Mesenchymal stem cell (in vitro differentiated cells and primary cell): ENCODE results near the gene ANKRD13D.
A peak's percentile ranks its signal among the peaks of the same experiment; 100 is the strongest.

ENCODE experiments used
- DNase-seq: peaks from one replicate; pipeline ENCODE4 v3.0.0-alpha.2; 2013
- H2AFZ ChIP-seq: one replicate; pipeline ENCODE4 v1.6.1; 2013; ENCODE audit warnings: low read depth, mild to moderate bottlenecking, control low read depth, inconsistent platforms, low read length, moderate library complexity
- H2AK5ac ChIP-seq: 2 replicates; pipeline ENCODE4 v1.6.1; 2013; ENCODE audit warnings: low read length, moderate library complexity, mild to moderate bottlenecking, inconsistent platforms; ENCODE audit not compliant: severe bottlenecking
- H2BK120ac ChIP-seq: one replicate; pipeline ENCODE4 v1.6.1; 2013; ENCODE audit warnings: low read depth, mild to moderate bottlenecking, inconsistent platforms, low read length, moderate library complexity
- H2BK12ac ChIP-seq, 2 experiments: one replicate each; pipeline ENCODE4 v1.6.1; 2013; ENCODE audit warnings: inconsistent platforms in 2 of 2, low read length in 2 of 2, mild to moderate bottlenecking in 2 of 2, moderate library complexity in 2 of 2, control low read depth in 1 of 2
- H2BK15ac ChIP-seq: one replicate; pipeline ENCODE4 v1.6.1; 2013; ENCODE audit warnings: mild to moderate bottlenecking, low read depth, inconsistent platforms; ENCODE audit not compliant: poor library complexity, severe bottlenecking
- H2BK5ac ChIP-seq: 2 replicates; pipeline ENCODE4 v1.6.1; 2013; ENCODE audit warnings: low read depth, mild to moderate bottlenecking, low read length, control low read depth, inconsistent platforms; ENCODE audit not compliant: poor library complexity, severe bottlenecking
- H3K14ac ChIP-seq, 2 experiments: one replicate each; pipeline ENCODE4 v1.6.1; 2013; ENCODE audit warnings: inconsistent platforms in 2 of 2, low read length in 2 of 2, control low read depth in 1 of 2, mild to moderate bottlenecking in 1 of 2, moderate library complexity in 1 of 2
- H3K18ac ChIP-seq, 2 experiments: one replicate each; pipeline ENCODE4 v1.6.1; 2013; ENCODE audit warnings: inconsistent platforms in 2 of 2, low read length in 2 of 2, control low read depth in 1 of 2, low read depth in 1 of 2, mild to moderate bottlenecking in 1 of 2
- H3K23ac ChIP-seq, 2 experiments: one replicate each; pipeline ENCODE4 v1.6.1; 2013; ENCODE audit warnings: inconsistent platforms in 2 of 2, low read length in 2 of 2, mild to moderate bottlenecking in 2 of 2, moderate library complexity in 2 of 2, control low read depth in 1 of 2
- H3K27ac ChIP-seq: 2 replicates; pipeline ENCODE4 v1.5.1; 2013; ENCODE audit warnings: mild to moderate bottlenecking, moderate library complexity, low read length, control low read depth, inconsistent platforms; ENCODE audit not compliant: poor library complexity, severe bottlenecking
- H3K27me3 ChIP-seq, 2 experiments: 2 replicates each; pipeline versions ENCODE4 v1.6.1 to v1.7.0; 2013; ENCODE audit warnings: low read length in 2 of 2, mild to moderate bottlenecking in 2 of 2, moderate library complexity in 2 of 2, control low read depth in 1 of 2, inconsistent platforms in 1 of 2; ENCODE audit not compliant: control insufficient read depth in 1 of 2, insufficient read depth in 1 of 2
- H3K36me3 ChIP-seq, 2 experiments: 2 replicates each; pipeline versions ENCODE4 v1.6.1 to v1.7.0; 2013; ENCODE audit warnings: low read length in 2 of 2, control low read depth in 1 of 2, inconsistent platforms in 1 of 2, low read depth in 1 of 2, mild to moderate bottlenecking in 1 of 2; ENCODE audit not compliant: insufficient read depth in 2 of 2, control insufficient read depth in 1 of 2
- H3K4ac ChIP-seq, 2 experiments: one replicate each; pipeline ENCODE4 v1.6.1; 2013; ENCODE audit warnings: inconsistent platforms in 2 of 2, low read length in 2 of 2, mild to moderate bottlenecking in 2 of 2, moderate library complexity in 2 of 2, control low read depth in 1 of 2, low read depth in 1 of 2
- H3K4me1 ChIP-seq: 2 replicates; pipeline ENCODE4 v1.6.1; 2013; ENCODE audit warnings: low read depth, low read length, control low read depth; ENCODE audit not compliant: control insufficient read depth, insufficient read depth
- H3K4me2 ChIP-seq: 2 replicates; pipeline ENCODE4 v1.6.1; 2013; ENCODE audit warnings: low read length, mild to moderate bottlenecking, inconsistent platforms; ENCODE audit not compliant: poor library complexity, severe bottlenecking
- H3K4me3 ChIP-seq, 2 experiments: 2 replicates each; pipeline versions ENCODE4 v1.5.1 to v1.7.0; 2013; ENCODE audit warnings: low read length in 2 of 2, mild to moderate bottlenecking in 2 of 2, control low read depth in 1 of 2, low read depth in 1 of 2; ENCODE audit not compliant: insufficient read depth in 1 of 2
- H3K79me1 ChIP-seq: replicated peaks from 2 replicates; pipeline ENCODE4 v1.6.1; 2013; ENCODE audit warnings: mild to moderate bottlenecking, control low read depth, low read length, inconsistent platforms; ENCODE audit not compliant: poor library complexity, severe bottlenecking
- H3K9ac ChIP-seq: 2 replicates; pipeline ENCODE4 v1.7.0; 2013; ENCODE audit warnings: mild to moderate bottlenecking, low read length, moderate library complexity
- H3K9me3 ChIP-seq: 2 replicates; pipeline ENCODE4 v1.7.0; 2013; ENCODE audit warnings: mild to moderate bottlenecking, low read length; ENCODE audit not compliant: control insufficient read depth
- H4K8ac ChIP-seq: one replicate; pipeline ENCODE4 v1.6.1; 2013; ENCODE audit warnings: inconsistent platforms, mild to moderate bottlenecking, low read length, moderate library complexity
- H4K91ac ChIP-seq: one replicate; pipeline ENCODE4 v1.6.1; 2013; ENCODE audit warnings: mild to moderate bottlenecking, low read length, inconsistent platforms
- WGBS: methylation state at CpG from one replicate; pipeline ENCODE4 v1.1.7; 2013; ENCODE audit warnings: mixed read lengths; 5-methylcytosine and 5-hydroxymethylcytosine counted together

ANKRD13D gene

GRCh38 chr11:67345247-67345919 is 56.3 kb downstream of the ANKRD13D start:
- Histone ChIP-seq H2BK5ac (no peak overlapping the region), H2BK15ac (no peak overlapping the region), H3K36me3 (no peaks in the 10 kb centered on the region), H3K9ac (no peak overlapping the region), H3K23ac (no peak overlapping the region), H2AK5ac (no peak overlapping the region), H3K18ac (no peak overlapping the region), H3K4me3 (no peak overlapping the region), H3K27ac (no peak overlapping the region), H3K14ac (no peak overlapping the region), H2BK12ac (no peak overlapping the region), H4K8ac (no peak overlapping the region), H3K9me3 (no peaks in the 10 kb centered on the region), H3K27me3 (no peaks in the 10 kb centered on the region), H3K4ac (no peak overlapping the region), H3K4me2 (no peak overlapping the region), H2BK120ac (no peak overlapping the region), H2AFZ (no peak overlapping the region), H3K79me1 (no peaks in the 10 kb centered on the region), H3K4me1 (peaks cover 2% of the 10 kb centered on the region), H4K91ac (no peak overlapping the region)
- 76% methylated on average over 7 of the region's 8 CpGs for WGBS
- no peak for DNase-seq

- H3K4ac ChIP-seq = no peak overlapping the region
- H3K27ac ChIP-seq = no peak overlapping the region
- H3K18ac ChIP-seq = no peak overlapping the region
- H2AFZ ChIP-seq = no peak overlapping the region
- H3K9me3 ChIP-seq = no peaks in the 10 kb centered on the region
- 70% methylated on average over 7 of the region's 7 CpGs for WGBS
- peaks cover 2% of the 10 kb centered on the region for H3K79me1 ChIP-seq
- H3K4me2 ChIP-seq = no peak overlapping the region
- DNase-seq = peak; percentile 61
- H2AK5ac ChIP-seq = no peak overlapping the region
- H3K4me1 ChIP-seq = peaks cover 4% of the 10 kb centered on the region
- peak overlapping the region; percentile 37 for H3K9ac ChIP-seq
- peak overlapping the region in 1 of 2 experiments; percentile 16 for H3K4me3 ChIP-seq
- H4K8ac ChIP-seq = peak overlapping the region; percentile 8
- H2BK5ac ChIP-seq = no peak overlapping the region
- no peak overlapping the region for H2BK15ac ChIP-seq
- H2BK120ac ChIP-seq = no peak overlapping the region
- no peak overlapping the region for H3K14ac ChIP-seq
- H3K23ac ChIP-seq = no peak overlapping the region
- H4K91ac ChIP-seq = no peak overlapping the region
- H3K36me3 ChIP-seq = peaks cover 0 to 3% of the 10 kb centered on the region in 2 experiments
- no peaks in the 10 kb centered on the region for H3K27me3 ChIP-seq
- no peak overlapping the region for H2BK12ac ChIP-seq
Measured at GRCh38 chr11:67345920-67346819, 57.1 kb downstream of the ANKRD13D start.

GRCh38 chr11:67347964-67348749 is 59.1 kb downstream of the ANKRD13D start:
- peaks cover 13% of the 10 kb centered on the region for H3K4me1 ChIP-seq
- no peak overlapping the region for H3K27ac ChIP-seq
- no peak overlapping the region for H2BK120ac ChIP-seq
- no peak overlapping the region for H3K4me3 ChIP-seq
- no peak overlapping the region for H2BK12ac ChIP-seq
- H3K36me3 ChIP-seq = peaks cover 5 to 6% of the 10 kb centered on the region in 2 experiments
- peaks cover 2% of the 10 kb centered on the region for H3K79me1 ChIP-seq
- no peak overlapping the region for H4K8ac ChIP-seq
- no peak overlapping the region for H4K91ac ChIP-seq
- no peak overlapping the region for H3K4me2 ChIP-seq
- H3K9ac ChIP-seq = no peak overlapping the region
- no peaks in the 10 kb centered on the region for H3K27me3 ChIP-seq
- no peak overlapping the region for H2AFZ ChIP-seq
- no peak overlapping the region for H3K23ac ChIP-seq
- no peak for DNase-seq
- no peak overlapping the region for H2AK5ac ChIP-seq
- H3K9me3 ChIP-seq = no peaks in the 10 kb centered on the region
- H2BK5ac ChIP-seq = no peak overlapping the region
- WGBS = 76% methylated on average over 10 of the region's 11 CpGs
- no peak overlapping the region for H3K4ac ChIP-seq
- no peak overlapping the region for H3K14ac ChIP-seq
- no peak overlapping the region for H2BK15ac ChIP-seq
- H3K18ac ChIP-seq = peak overlapping the region in 1 of 2 experiments; percentile 16
